Activated CD8-positive, alpha-beta memory T cell treated with anti-CD3 and anti-CD28 coated beads for 24 hours (primary cell): ENCODE results near the gene CLTCL1.
"Not testable (repeated sequence)": the region's sequence is repeated elsewhere in the genome, so short reads cannot be mapped to it uniquely, and the experiment has no call there.

Experiments used
- DNase-seq: peaks from one replicate; pipeline ENCODE4 v3.0.0-alpha.2; 2020

The CLTCL1 gene

GRCh38 chr22:19291580-19292457, at the start of gene CLTCL1:
Gene CLTCL1, minus strand, starts transcription at chr22:19291719. Its CDS starts 78 bp downstream, at chr22:19291641.
- DNase-seq = peak; percentile 91

- DNase-seq = no peak
These were observed 45.6 kb upstream of the CLTCL1 start for GRCh38 chr22:19337137-19337536.

GRCh38 chr22:19336133-19337075, 44.9 kb upstream of the CLTCL1 start:
- DNase-seq = no peak

- no peak for DNase-seq
These were observed 40.5 kb upstream of the CLTCL1 start for GRCh38 chr22:19331975-19332374.

- DNase-seq = no peak
These were observed 40.0 kb upstream of the CLTCL1 start for GRCh38 chr22:19331474-19331873.

- no peak for DNase-seq
These were observed 39.4 kb upstream of the CLTCL1 start for GRCh38 chr22:19330865-19331418.

GRCh38 chr22:19330205-19330604, 38.7 kb upstream of the CLTCL1 start:
- not testable (repeated sequence) for DNase-seq

GRCh38 chr22:19329454-19329853, 37.9 kb upstream of the CLTCL1 start:
- no peak for DNase-seq

- DNase-seq = no peak
These were observed 33.9 kb upstream of the CLTCL1 start for GRCh38 chr22:19325296-19325948.

GRCh38 chr22:19323420-19323819, 31.9 kb upstream of the CLTCL1 start:
- not testable (repeated sequence) for DNase-seq

- no peak for DNase-seq
These were observed 30.2 kb upstream of the CLTCL1 start for GRCh38 chr22:19321757-19322156.

- DNase-seq = not testable (repeated sequence)
These were observed 28.6 kb upstream of the CLTCL1 start for GRCh38 chr22:19320136-19320535.

- no peak for DNase-seq
These were observed 27.8 kb upstream of the CLTCL1 start for GRCh38 chr22:19319281-19319680.

GRCh38 chr22:19317865-19318264, 26.3 kb upstream of the CLTCL1 start:
- DNase-seq = no peak

GRCh38 chr22:19307872-19308271, 16.4 kb upstream of the CLTCL1 start:
- DNase-seq = no peak

GRCh38 chr22:19306535-19306934, 15.0 kb upstream of the CLTCL1 start:
- not testable (repeated sequence) for DNase-seq

GRCh38 chr22:19304547-19304946, 13.0 kb upstream of the CLTCL1 start:
- DNase-seq = no peak

- DNase-seq = no peak
These were observed 12.3 kb upstream of the CLTCL1 start for GRCh38 chr22:19303785-19304184.

GRCh38 chr22:19295733-19296132, 4.2 kb upstream of the CLTCL1 start:
- no peak for DNase-seq

- DNase-seq = no peak
These were observed 1.1 kb upstream of the CLTCL1 start for GRCh38 chr22:19292458-19293230.

- DNase-seq = no peak
These were observed 320 bp downstream of the CLTCL1 start for GRCh38 chr22:19291218-19291579.
